Kidney (tissue), 14 donors: ENCODE measurements around the gene E2F4. TPM values are rescaled to one million over a fixed set of nuclear protein-coding genes. Genes with fewer than 3 reads are reported as not detected.

Experiments
- DNase-seq, 5 donors: peaks; one replicate each; pipeline ENCODE4 v3.0.0-alpha.2; 2013 to 2020
- FAIRE-seq: peaks from 2 replicates; lab custom pipeline; 2012; peaks lifted over from hg19 to GRCh38; lab: Jason Lieb, UNC
- H3K27ac ChIP-seq, 2 donors: one replicate each; pipeline ENCODE4 v1.7.0; 2013; ENCODE audit warnings: low read depth in 2 of 2, low read length in 2 of 2, inconsistent platforms in 1 of 2
- H3K27me3 ChIP-seq: one replicate; pipeline ENCODE4 v1.7.1; 2013; ENCODE audit warnings: low read length, inconsistent platforms; ENCODE audit not compliant: control insufficient read depth, insufficient read depth
- H3K36me3 ChIP-seq, 3 donors: one replicate each; pipeline versions ENCODE4 v1.7.0 to v1.7.1; 2013; ENCODE audit warnings: low read length in 3 of 3, control low read depth in 1 of 3, inconsistent platforms in 1 of 3; ENCODE audit not compliant: insufficient read depth in 3 of 3, control insufficient read depth in 2 of 3
- H3K4me1 ChIP-seq, 3 donors: one replicate each; pipeline versions ENCODE4 v1.7.0 to v1.7.1; 2013; ENCODE audit warnings: low read length in 3 of 3, inconsistent platforms in 1 of 3, low read depth in 1 of 3; ENCODE audit not compliant: control insufficient read depth in 2 of 3, insufficient read depth in 2 of 3
- H3K4me3 ChIP-seq, 3 donors: one replicate each; pipeline versions ENCODE4 v1.7.0 to v1.8.1; 2013; ENCODE audit warnings: low read length in 3 of 3, control low read depth in 1 of 3, inconsistent platforms in 1 of 3
- H3K9ac ChIP-seq, 3 donors: one replicate each; pipeline versions ENCODE4 v1.7.0 to v1.7.1; 2013; ENCODE audit warnings: low read length in 3 of 3, control low read depth in 1 of 3, inconsistent platforms in 1 of 3
- H3K9me3 ChIP-seq, 3 donors: one replicate each; pipeline versions ENCODE4 v1.7.0 to v1.7.1; 2013; ENCODE audit warnings: low read length in 3 of 3, control low read depth in 1 of 3, inconsistent platforms in 1 of 3; ENCODE audit not compliant: control insufficient read depth in 2 of 3, insufficient read depth in 1 of 3
- intact Hi-C: fragments of 100-400 bp; cut with DNase I; formaldehyde crosslinking; loops from one replicate; pipeline ENCODE4 v1.11.1; 2022
- polyA plus RNA-seq: library from polyadenylated mRNA; stranded (reverse); fragments of 350-450 nt; fragmentation: Illumina TruSeq; extraction: RNeasy Lipid Tissue Mini Kit (QIAGEN cat#74804); gene quantifications from one replicate; pipeline ENCODE4 v1.2.3, GENCODE V29; 2014; ENCODE audit warnings: low read depth, low replicate concordance; ENCODE audit not compliant: insufficient read depth
- total RNA-seq: library from RNA; stranded (reverse); fragmentation: NEBNext Ultra II Directional; extraction: Animal tissue kit (Norgen Biotek cat#: 25700); gene quantifications from one replicate; pipeline ENCODE4 v1.2.1, GENCODE V29; 2021
- TF ChIP-seq, protein P1 (sequence below): IDR thresholded peaks from 3 replicates; pipeline ENCODE4 v1.5.1; 2012; ENCODE audit warnings: mild to moderate bottlenecking, moderate library complexity, borderline replicate concordance; ENCODE audit not compliant: insufficient read depth; ENCODE audit errors: extremely low read depth
- donor health status: control.
- donor health status: control.
- donor health status: control.
- donor health status: control.
- donor health status: control.
- donor health status: DM: yes; HTN: yes; CAD: no.
- donor health status: Normal renal cell carcinoma (clear cell type).

E2F4 gene
- total and polyA plus RNA-seq, 2 donors from 2014 or later, result 39.1 to 54.4 TPM

DNA sequence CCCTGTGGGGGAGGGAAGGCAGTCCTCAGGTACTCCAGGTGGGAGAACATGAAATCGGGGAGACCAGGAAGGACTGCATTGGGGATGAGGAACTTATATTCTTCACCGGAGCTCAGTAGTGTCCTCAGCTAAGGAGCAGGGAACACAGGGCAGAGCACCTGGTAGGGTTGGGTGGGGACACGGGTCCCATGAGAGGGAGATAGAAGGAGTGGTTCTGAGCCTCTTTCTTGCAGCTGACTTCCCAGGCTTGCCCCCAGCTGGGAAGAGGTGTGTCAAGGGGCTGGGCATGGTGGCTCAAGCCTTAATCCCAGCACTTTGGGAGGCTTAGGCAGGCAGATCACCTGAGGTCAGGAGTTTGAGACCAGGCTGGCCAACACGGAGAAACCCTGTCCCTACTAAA is 53.2 kb downstream of the E2F4 start:
- no peaks in the 10 kb centered on the region for H3K9me3 ChIP-seq
- H3K9ac ChIP-seq, result peak overlapping the region in 1 of 3 donors; percentile 82
- FAIRE-seq (no peak), DNase-seq (peak in 1 of 5 donors; percentile 45)
- H3K36me3 ChIP-seq, result no peaks in the 10 kb centered on the region
- H3K4me3 ChIP-seq, result no peak overlapping the region
- H3K4me1 ChIP-seq, result peaks cover 0 to 35% (median 9%) of the 10 kb centered on the region in 3 donors
- H3K27ac ChIP-seq, result peak overlapping the region; percentile 34 to 83
- intact Hi-C loops, result no loop called here
- TF ChIP-seq, protein P1, sequence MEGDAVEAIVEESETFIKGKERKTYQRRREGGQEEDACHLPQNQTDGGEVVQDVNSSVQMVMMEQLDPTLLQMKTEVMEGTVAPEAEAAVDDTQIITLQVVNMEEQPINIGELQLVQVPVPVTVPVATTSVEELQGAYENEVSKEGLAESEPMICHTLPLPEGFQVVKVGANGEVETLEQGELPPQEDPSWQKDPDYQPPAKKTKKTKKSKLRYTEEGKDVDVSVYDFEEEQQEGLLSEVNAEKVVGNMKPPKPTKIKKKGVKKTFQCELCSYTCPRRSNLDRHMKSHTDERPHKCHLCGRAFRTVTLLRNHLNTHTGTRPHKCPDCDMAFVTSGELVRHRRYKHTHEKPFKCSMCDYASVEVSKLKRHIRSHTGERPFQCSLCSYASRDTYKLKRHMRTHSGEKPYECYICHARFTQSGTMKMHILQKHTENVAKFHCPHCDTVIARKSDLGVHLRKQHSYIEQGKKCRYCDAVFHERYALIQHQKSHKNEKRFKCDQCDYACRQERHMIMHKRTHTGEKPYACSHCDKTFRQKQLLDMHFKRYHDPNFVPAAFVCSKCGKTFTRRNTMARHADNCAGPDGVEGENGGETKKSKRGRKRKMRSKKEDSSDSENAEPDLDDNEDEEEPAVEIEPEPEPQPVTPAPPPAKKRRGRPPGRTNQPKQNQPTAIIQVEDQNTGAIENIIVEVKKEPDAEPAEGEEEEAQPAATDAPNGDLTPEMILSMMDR, result no peak
- H3K27me3 ChIP-seq, result peaks cover 9% of the 10 kb centered on the region

DNA sequence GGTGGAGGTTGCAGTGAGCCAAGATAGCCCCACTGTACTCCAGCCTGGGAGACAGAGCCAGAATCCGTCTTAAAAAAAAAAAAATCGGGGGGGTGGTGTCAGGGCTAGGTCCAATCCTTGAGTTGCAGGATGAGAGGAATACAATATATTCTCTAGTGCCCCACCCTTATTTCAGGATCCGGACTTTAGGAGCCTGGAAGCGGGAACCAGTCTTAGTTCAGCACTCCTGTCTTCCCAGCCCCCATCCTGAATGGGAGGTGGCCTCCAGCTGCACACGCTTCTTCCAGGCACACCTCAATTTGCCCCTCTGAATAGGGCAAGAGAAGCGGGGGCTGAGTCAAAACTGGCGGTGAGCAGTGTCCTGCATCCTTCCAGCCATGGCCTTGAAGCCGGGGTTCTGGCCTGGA is 53.7 kb downstream of the E2F4 start:
- H3K4me3 ChIP-seq, result peak overlapping the region; percentile 58 to 82 (median 64)
- FAIRE-seq (no peak), DNase-seq (no peak)
- peak overlapping the region in 2 of 3 donors; percentile 51 to 82 for H3K9ac ChIP-seq
- H3K27ac ChIP-seq, result peak overlapping the region; percentile 71 to 89
- TF ChIP-seq, protein P1, result no peak
- H3K36me3 ChIP-seq, result no peaks in the 10 kb centered on the region
- no peaks in the 10 kb centered on the region for H3K9me3 ChIP-seq
- H3K27me3 ChIP-seq, result peaks cover 13% of the 10 kb centered on the region
- H3K4me1 ChIP-seq, result peaks cover 0 to 32% (median 9%) of the 10 kb centered on the region in 3 donors
- intact Hi-C loops, result no loop called here

DNA sequence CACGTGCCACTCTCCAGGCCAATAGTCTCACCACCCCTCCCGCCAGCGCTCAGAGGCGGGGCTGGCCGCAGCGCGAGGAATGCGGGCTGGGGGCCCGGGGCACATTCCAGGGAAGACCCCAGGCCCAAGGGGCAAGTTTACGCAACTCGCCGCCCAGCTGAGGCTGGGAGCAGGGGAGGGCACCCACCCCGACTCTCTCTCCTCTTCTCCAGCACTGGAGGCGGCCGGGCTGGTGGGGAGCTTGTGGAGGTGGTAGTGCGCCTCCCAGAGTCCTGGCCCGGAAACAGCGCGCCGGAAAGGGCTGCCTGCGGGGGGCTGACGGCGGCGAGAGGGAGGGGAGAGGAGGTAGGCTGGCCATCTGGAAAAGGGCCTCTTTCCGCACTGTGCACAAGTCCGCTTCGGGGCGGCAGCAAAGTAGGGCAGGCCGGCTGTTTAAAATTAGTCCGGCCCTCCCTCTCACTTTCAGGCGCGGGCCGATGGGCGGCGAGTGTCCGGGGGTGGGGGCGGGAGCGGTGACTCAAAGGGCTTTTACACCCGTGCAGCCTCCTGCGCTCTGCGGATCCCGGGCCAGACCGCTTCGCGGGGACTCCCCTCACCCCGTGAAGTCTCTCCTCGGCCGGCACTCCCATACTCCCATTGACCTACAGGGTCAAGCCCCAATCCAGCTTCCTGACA is 54.3 kb downstream of the E2F4 start:
- DNase-seq (peak; percentile 90 to 97 (median 93)), FAIRE-seq (no peak)
- Histone ChIP-seq H3K27me3 (peaks cover 13% of the 10 kb centered on the region), H3K36me3 (no peaks in the 10 kb centered on the region), H3K9me3 (no peaks in the 10 kb centered on the region), H3K4me3 (peak overlapping the region; percentile 58 to 82 (median 64)), H3K27ac (peak overlapping the region; percentile 71 to 89), H3K4me1 (peaks cover 0 to 29% (median 9%) of the 10 kb centered on the region in 3 donors), H3K9ac (peak overlapping the region; percentile 21 to 82 (median 51))
- TF ChIP-seq, protein P1, result no peak
- intact Hi-C loops, result no loop called here
